Tibial artery (tissue), 4 donors: ENCODE results near the gene SLC13A5.

Experiments used
- DNase-seq, 2 donors: peaks; one replicate each; pipeline ENCODE4 v3.0.0-alpha.2; 2019
- H3K27ac ChIP-seq, 2 donors: fragments of 200-600 bp; sonication (generic) in 1 of 2; 1 replicate in 1 of 2; 2 replicates in 1 of 2; pipeline ENCODE4 v1.5.1; 2018 to 2019; ENCODE audit warnings: mild to moderate bottlenecking in 1 of 2
- H3K27me3 ChIP-seq, 2 donors: fragments of 200-600 bp; sonication (generic) in 1 of 2; one replicate each; pipeline versions ENCODE4 v1.5.1 to v1.6.0; 2016 to 2019
- H3K36me3 ChIP-seq, 3 donors: fragments of 200-600 bp; sonication (generic) in 2 of 3; one replicate each; pipeline ENCODE4 v1.5.1; 2016 to 2019; ENCODE audit warnings: mild to moderate bottlenecking in 2 of 3
- H3K4me1 ChIP-seq, 4 donors: fragments of 200-600 bp; sonication (generic) in 2 of 4; 1 replicate in 3 of 4; 2 replicates in 1 of 4; pipeline ENCODE4 v1.5.1; 2016 to 2019
- H3K4me3 ChIP-seq, 2 donors: fragments of 200-600 bp; sonication (generic) in 1 of 2; 1 replicate in 1 of 2; 2 replicates in 1 of 2; pipeline ENCODE4 v1.5.1; 2018 to 2019; ENCODE audit warnings: mild to moderate bottlenecking in 2 of 2
- H3K9me3 ChIP-seq, 3 donors: fragments of 200-600 bp; sonication (generic) in 1 of 3; one replicate each; pipeline ENCODE4 v1.5.1; 2016 to 2019
- intact Hi-C: fragments of 100-400 bp; cut with DNase I; formaldehyde crosslinking; loops from one replicate; pipeline ENCODE4 v1.15.0; 2023; ENCODE audit warnings: low total_unique reads
- TF ChIP-seq, protein P1 (sequence below), 2 experiments: fragments of 200-600 bp in 1 of 2; fragments of 450-650 bp in 1 of 2; IDR thresholded peaks; one replicate each; pipeline ENCODE4 v1.5.1; 2017 to 2019; ENCODE audit warnings: antibody characterized with exemption in 2 of 2, mild to moderate bottlenecking in 1 of 2, moderate library complexity in 1 of 2

Gene SLC13A5

DNA sequence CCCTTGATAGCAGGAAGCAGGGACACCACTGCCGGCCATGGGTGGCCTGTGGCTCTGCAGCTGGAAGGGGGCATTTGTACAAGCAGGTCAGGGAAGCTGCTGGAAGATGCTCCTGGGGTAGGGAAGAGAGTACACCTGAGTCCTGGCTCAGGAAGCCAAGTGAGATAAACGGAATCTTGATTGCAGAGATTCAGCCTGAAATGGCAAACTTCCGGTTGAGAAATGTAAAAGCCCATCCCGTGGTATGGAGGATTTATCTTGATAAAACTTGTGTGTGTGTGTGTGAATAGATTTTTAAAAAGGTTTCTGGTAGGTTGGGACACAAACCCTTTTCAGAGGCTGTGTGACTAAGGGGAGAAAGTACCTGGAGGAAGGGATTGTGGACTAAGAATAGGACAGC, 32.0 kb downstream of the SLC13A5 start:
- TF ChIP-seq, protein P1, sequence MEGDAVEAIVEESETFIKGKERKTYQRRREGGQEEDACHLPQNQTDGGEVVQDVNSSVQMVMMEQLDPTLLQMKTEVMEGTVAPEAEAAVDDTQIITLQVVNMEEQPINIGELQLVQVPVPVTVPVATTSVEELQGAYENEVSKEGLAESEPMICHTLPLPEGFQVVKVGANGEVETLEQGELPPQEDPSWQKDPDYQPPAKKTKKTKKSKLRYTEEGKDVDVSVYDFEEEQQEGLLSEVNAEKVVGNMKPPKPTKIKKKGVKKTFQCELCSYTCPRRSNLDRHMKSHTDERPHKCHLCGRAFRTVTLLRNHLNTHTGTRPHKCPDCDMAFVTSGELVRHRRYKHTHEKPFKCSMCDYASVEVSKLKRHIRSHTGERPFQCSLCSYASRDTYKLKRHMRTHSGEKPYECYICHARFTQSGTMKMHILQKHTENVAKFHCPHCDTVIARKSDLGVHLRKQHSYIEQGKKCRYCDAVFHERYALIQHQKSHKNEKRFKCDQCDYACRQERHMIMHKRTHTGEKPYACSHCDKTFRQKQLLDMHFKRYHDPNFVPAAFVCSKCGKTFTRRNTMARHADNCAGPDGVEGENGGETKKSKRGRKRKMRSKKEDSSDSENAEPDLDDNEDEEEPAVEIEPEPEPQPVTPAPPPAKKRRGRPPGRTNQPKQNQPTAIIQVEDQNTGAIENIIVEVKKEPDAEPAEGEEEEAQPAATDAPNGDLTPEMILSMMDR (IDR thresholded peaks at IDR 0.05) = no peak
- no peak overlapping the region for H3K4me3 ChIP-seq
- H3K27me3 ChIP-seq = peaks cover 0 to 42% of the 10 kb centered on the region in 2 donors
- intact Hi-C loops = no loop called here
- no peaks in the 10 kb centered on the region for H3K9me3 ChIP-seq
- no peaks in the 10 kb centered on the region for H3K4me1 ChIP-seq
- no peak for DNase-seq
- no peaks in the 10 kb centered on the region for H3K36me3 ChIP-seq
- no peak overlapping the region for H3K27ac ChIP-seq

DNA sequence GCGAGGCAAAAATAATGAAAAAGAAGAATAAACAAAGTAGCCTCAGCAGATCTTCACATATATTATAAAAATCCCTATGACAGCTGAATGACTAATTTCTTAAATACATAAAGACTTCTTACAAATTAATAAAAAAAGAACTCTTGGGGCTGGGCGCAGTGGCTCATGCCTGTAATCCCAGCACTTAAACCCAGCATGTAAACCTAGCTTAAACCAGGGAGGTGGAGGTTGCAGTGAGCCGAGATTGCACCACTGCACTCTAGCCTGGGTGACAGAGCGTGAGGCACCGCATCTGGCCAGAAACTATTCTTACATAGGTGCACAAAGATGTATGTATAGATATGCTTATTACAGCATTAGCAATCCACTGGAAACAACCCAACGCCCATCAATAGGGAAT, 33.9 kb downstream of the SLC13A5 start:
- no peaks in the 10 kb centered on the region for H3K4me1 ChIP-seq
- peaks cover 0 to 41% of the 10 kb centered on the region in 2 donors for H3K27me3 ChIP-seq
- DNase-seq = no peak
- H3K36me3 ChIP-seq = no peaks in the 10 kb centered on the region
- no peak overlapping the region for H3K27ac ChIP-seq
- TF ChIP-seq, protein P1 (IDR thresholded peaks at IDR 0.05) = no peak
- no peak overlapping the region for H3K4me3 ChIP-seq
- no peaks in the 10 kb centered on the region for H3K9me3 ChIP-seq
- intact Hi-C loops = no loop called here

DNA sequence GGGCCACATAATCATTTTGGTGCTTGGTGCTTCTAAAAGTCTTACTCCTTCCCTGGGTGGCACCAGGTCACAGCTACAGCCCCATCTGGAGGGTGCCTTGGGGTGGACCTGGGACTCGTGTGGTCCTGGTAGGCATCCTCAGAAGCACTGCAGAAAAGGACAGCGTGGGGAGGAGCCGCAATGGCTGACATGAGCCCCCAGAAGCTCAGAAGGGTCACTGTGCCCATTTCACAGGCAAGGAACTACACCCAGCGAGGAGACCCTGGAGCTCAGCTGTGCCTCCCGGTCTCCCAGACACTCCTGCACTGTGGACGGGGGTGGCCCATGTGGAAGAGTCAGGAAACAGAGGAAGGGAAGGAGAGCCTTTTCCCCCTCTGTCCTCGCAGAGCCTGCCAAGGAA, 35.2 kb downstream of the SLC13A5 start:
- TF ChIP-seq, protein P1 (IDR thresholded peaks at IDR 0.05) = no peak
- no peak for DNase-seq
- H3K27ac ChIP-seq = no peak overlapping the region
- no peaks in the 10 kb centered on the region for H3K9me3 ChIP-seq
- no peak overlapping the region for H3K4me3 ChIP-seq
- intact Hi-C loops = no loop called here
- no peaks in the 10 kb centered on the region for H3K36me3 ChIP-seq
- H3K4me1 ChIP-seq = no peaks in the 10 kb centered on the region
- peaks cover 0 to 41% of the 10 kb centered on the region in 2 donors for H3K27me3 ChIP-seq

DNA sequence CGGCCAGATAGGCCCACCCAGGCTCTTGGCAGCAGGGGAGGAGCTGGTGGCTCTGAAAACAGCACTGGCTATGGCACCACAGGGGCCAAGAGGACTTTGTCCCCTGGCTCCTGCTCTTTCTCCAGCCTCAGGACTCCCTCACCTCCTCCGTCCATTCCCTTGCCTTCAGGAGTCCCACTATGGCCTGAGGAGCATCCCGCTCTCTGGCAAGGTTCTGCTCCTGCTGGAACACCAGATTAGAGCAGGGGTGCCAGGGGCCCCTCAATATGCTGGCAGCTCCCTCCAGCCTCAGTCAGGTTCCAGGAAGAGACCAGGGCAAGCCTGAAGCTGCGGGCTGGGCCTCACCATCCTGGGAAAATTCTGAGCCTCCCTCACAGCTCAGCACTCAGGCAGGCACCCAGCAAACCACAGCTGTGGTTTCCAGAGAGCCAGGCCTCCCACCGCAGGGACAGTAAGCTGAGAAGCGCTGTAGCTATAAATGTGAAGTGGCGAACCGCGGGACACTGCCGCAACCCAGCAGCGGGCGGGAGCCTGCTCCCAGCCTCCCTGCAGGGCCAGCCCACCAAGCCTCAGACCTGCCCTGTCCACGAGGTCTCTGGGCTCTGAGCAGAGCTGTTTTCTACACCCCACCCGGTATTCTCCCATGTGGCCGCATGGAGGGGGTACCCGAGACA, 35.9 kb downstream of the SLC13A5 start:
- H3K27ac ChIP-seq = no peak overlapping the region
- H3K36me3 ChIP-seq = no peaks in the 10 kb centered on the region
- H3K4me1 ChIP-seq = no peaks in the 10 kb centered on the region
- intact Hi-C loops = no loop called here
- H3K27me3 ChIP-seq = peaks cover 0 to 35% of the 10 kb centered on the region in 2 donors
- TF ChIP-seq, protein P1 (IDR thresholded peaks at IDR 0.05) = no peak
- no peak for DNase-seq
- no peaks in the 10 kb centered on the region for H3K9me3 ChIP-seq
- no peak overlapping the region for H3K4me3 ChIP-seq

DNA sequence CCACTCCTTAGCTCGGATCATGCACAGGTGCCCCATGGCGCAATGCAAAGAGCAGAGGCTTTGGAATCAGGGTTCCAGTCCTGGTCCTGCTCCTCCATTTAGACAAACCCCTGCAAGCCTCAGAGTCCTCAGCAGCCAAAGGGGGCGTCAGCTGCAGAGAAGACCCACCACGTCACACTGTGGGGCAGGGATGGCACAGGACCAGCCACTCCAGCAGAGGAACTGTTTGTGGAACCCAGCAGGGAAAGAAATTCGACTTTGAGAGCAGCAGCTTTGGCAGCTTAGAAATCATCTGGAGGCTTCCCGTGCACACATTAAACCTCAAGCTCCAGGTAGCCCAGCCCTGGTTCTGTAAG, 36.4 kb downstream of the SLC13A5 start:
- TF ChIP-seq, protein P1 (IDR thresholded peaks at IDR 0.05) = no peak
- no peak overlapping the region for H3K27ac ChIP-seq
- no peak overlapping the region for H3K4me3 ChIP-seq
- no peaks in the 10 kb centered on the region for H3K4me1 ChIP-seq
- H3K27me3 ChIP-seq = peaks cover 0 to 35% of the 10 kb centered on the region in 2 donors
- H3K36me3 ChIP-seq = no peaks in the 10 kb centered on the region
- intact Hi-C loops = no loop called here
- DNase-seq = no peak
- no peaks in the 10 kb centered on the region for H3K9me3 ChIP-seq
